Chondrocyte (in vitro differentiated cells): ENCODE results near the gene TTC28. TPM values are rescaled to one million over a fixed set of nuclear protein-coding genes. Genes with fewer than 3 reads are reported as not detected.

Experiments used
- DNase-seq: peaks from one replicate; pipeline ENCODE4 v3.0.0; 2021; ENCODE audit warnings: mixed read lengths, low spot score
- H3K27ac Mint-ChIP-seq: one replicate; pipeline ENCODE4 v1.8.0; 2021; ENCODE audit warnings: mild to moderate bottlenecking, moderate library complexity, mixed read lengths; ENCODE audit not compliant: unreplicated experiment
- H3K27me3 Mint-ChIP-seq: 2 replicates; pipeline ENCODE4 v1.8.0; 2021; ENCODE audit warnings: low read depth, mixed read lengths
- H3K36me3 Mint-ChIP-seq: 2 replicates; pipeline ENCODE4 v1.8.0; 2021; ENCODE audit warnings: low read depth, mixed read lengths
- H3K4me1 Mint-ChIP-seq: 2 replicates; pipeline ENCODE4 v1.8.0; 2021; ENCODE audit warnings: low read depth, mild to moderate bottlenecking, mixed read lengths
- H3K4me3 Mint-ChIP-seq: one replicate; pipeline ENCODE4 v1.8.0; 2021; ENCODE audit warnings: mild to moderate bottlenecking, moderate library complexity, mixed read lengths; ENCODE audit not compliant: unreplicated experiment
- H3K9me3 Mint-ChIP-seq: 2 replicates; pipeline ENCODE4 v1.8.0; 2021; ENCODE audit warnings: low read depth, mixed read lengths
- total RNA-seq: library from RNA; stranded (reverse); gene quantifications from 3 replicates; pipeline ENCODE4 v1.2.1, GENCODE V29; 2021
- TF ChIP-seq, protein P1 (sequence below): fragments of 200-600 bp; sonication (generic); IDR thresholded peaks from 2 replicates; pipeline ENCODE4 v1.5.0; 2021; ENCODE audit warnings: antibody characterized with exemption, mild to moderate bottlenecking, moderate library complexity

TTC28 gene
- total RNA-seq, 1 donor from 2014 or later: 38.3 TPM

DNA sequence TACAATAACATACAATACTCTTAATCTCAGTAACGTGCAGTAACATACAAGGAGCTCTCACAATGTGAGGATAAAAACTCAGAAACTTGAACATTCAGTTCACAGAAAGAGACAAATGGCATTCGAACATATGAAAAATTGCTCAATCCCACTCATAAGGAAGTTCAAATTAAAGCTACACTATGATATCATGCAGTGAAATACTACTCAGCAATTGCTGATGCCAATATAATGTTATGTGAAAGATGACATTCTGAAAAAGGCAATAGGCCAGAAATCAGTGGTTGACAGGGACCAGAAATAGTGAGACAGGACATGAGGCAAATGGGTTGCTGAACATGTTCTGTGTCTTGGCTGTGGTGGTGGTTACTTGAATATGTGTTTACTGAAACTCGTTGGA, 726.9 kb downstream of the TTC28 start:
- no peak overlapping the region for H3K4me3 Mint-ChIP-seq
- no peak overlapping the region for H3K27ac Mint-ChIP-seq
- TF ChIP-seq, protein P1, sequence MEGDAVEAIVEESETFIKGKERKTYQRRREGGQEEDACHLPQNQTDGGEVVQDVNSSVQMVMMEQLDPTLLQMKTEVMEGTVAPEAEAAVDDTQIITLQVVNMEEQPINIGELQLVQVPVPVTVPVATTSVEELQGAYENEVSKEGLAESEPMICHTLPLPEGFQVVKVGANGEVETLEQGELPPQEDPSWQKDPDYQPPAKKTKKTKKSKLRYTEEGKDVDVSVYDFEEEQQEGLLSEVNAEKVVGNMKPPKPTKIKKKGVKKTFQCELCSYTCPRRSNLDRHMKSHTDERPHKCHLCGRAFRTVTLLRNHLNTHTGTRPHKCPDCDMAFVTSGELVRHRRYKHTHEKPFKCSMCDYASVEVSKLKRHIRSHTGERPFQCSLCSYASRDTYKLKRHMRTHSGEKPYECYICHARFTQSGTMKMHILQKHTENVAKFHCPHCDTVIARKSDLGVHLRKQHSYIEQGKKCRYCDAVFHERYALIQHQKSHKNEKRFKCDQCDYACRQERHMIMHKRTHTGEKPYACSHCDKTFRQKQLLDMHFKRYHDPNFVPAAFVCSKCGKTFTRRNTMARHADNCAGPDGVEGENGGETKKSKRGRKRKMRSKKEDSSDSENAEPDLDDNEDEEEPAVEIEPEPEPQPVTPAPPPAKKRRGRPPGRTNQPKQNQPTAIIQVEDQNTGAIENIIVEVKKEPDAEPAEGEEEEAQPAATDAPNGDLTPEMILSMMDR: no peak
- no peaks in the 10 kb centered on the region for H3K27me3 Mint-ChIP-seq
- H3K9me3 Mint-ChIP-seq: peaks cover 6% of the 10 kb centered on the region
- peaks cover 15% of the 10 kb centered on the region for H3K4me1 Mint-ChIP-seq
- H3K36me3 Mint-ChIP-seq: no peaks in the 10 kb centered on the region
- no peak for DNase-seq

DNA sequence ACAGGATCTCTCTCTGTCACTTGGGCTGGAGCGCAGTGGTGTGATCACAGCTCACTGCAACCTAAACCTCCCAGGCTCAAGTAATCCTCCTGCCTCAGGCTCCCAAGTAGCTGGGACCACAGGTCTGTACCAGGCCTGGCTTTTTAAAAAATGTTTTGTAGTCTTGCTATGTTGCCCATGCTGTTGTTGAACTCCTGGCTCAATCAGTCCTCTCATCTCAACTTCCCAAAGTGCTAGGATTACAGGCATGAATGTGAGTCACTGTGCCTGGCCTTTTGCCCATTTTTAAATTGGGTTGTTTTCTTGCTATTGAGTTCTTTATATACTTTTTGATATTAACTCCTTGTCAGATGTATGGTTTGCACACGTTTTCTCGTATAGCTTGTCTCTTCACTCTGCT, 727.5 kb downstream of the TTC28 start:
- DNase-seq: no peak
- Mint-ChIP-seq H3K27ac (no peak overlapping the region), H3K36me3 (peaks cover 3% of the 10 kb centered on the region), H3K27me3 (no peaks in the 10 kb centered on the region), H3K4me3 (no peak overlapping the region), H3K4me1 (peaks cover 15% of the 10 kb centered on the region), H3K9me3 (no peaks in the 10 kb centered on the region)
- TF ChIP-seq, protein P1: no peak

DNA sequence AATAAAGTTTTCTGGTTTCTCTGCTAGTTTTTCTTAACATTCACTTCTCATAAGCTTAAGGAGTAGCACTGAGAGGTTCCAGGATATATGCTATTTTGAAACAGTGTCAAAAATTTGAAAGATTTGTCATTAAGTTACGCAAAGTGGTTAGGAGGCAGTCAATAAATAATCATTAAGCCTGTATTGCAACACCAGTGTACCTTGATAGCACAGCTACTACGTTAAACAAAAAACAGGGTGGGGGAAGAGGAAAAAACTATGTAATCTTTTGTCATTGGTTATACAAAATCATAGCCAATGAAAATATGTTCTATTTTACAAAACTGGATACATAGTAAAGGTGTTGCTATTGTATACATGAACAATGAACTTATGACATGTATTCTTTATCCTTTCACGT, 730.2 kb downstream of the TTC28 start:
- no peak for DNase-seq
- H3K27me3 Mint-ChIP-seq: no peaks in the 10 kb centered on the region
- H3K9me3 Mint-ChIP-seq: no peaks in the 10 kb centered on the region
- peaks cover 5% of the 10 kb centered on the region for H3K36me3 Mint-ChIP-seq
- peaks cover 15% of the 10 kb centered on the region for H3K4me1 Mint-ChIP-seq
- H3K27ac Mint-ChIP-seq: no peak overlapping the region
- TF ChIP-seq, protein P1: no peak
- H3K4me3 Mint-ChIP-seq: no peak overlapping the region

DNA sequence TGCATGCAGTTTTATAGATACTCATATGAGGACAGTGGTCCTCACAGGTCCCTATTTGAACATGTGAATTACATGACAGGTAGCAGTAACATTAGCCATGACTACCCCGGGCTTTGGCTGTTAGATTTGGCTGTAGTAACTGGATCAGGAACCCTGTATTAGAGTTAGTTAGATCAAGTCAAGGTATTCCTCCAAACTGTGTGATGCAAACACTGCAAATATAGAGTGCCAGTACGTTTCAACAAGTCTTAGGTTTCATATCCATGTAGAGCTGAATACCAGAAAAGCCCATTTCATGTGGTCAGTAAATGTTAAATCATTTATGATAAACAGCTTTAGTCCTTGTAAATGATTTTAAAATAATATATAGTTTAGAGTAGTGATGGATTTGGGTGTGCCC, 731.1 kb downstream of the TTC28 start:
- H3K36me3 Mint-ChIP-seq: peaks cover 5% of the 10 kb centered on the region
- no peaks in the 10 kb centered on the region for H3K9me3 Mint-ChIP-seq
- no peak overlapping the region for H3K4me3 Mint-ChIP-seq
- TF ChIP-seq, protein P1: no peak
- H3K27me3 Mint-ChIP-seq: no peaks in the 10 kb centered on the region
- H3K4me1 Mint-ChIP-seq: peaks cover 15% of the 10 kb centered on the region
- no peak overlapping the region for H3K27ac Mint-ChIP-seq
- DNase-seq: no peak

DNA sequence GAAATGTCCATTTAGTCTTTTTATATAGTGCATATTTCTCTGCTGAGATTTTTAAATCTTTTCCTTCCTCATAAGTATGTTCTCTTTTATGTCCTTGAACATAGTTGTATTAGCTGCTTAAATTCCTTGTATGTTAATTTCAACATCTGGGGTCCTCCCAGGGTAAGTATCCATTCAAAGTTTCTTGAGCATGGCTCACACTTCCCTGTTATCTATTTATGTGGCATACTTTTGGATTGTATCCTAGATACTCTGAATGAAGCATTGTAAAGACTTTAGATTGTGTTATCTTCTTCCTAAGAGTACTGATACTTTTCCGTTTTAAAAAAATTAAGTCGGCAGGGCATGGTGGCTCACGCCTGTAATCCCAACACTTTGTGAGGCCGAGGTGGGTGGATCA, 732.2 kb downstream of the TTC28 start:
- H3K27ac Mint-ChIP-seq: no peak overlapping the region
- TF ChIP-seq, protein P1: no peak
- DNase-seq: no peak
- peaks cover 10% of the 10 kb centered on the region for H3K4me1 Mint-ChIP-seq
- peaks cover 5% of the 10 kb centered on the region for H3K36me3 Mint-ChIP-seq
- H3K4me3 Mint-ChIP-seq: no peak overlapping the region
- H3K9me3 Mint-ChIP-seq: no peaks in the 10 kb centered on the region
- H3K27me3 Mint-ChIP-seq: no peaks in the 10 kb centered on the region
